Lower lobe of right lung (tissue), 2 donors: ENCODE data around the gene RAPGEF6. TPM values are rescaled to one million over a fixed set of nuclear protein-coding genes. Genes with fewer than 3 reads are reported as not detected.

Experiments
- ATAC-seq, 2 donors: fragments of 200-7000 bp; cut with Tn5 transposase; one replicate each; pipeline ENCODE4 v1.9.1; 2020 to 2022; ENCODE audit warnings: mild to moderate bottlenecking in 2 of 2, moderate library complexity in 2 of 2
- DNase-seq: peaks from one replicate; pipeline ENCODE4 v3.0.0-alpha.2; 2020
- H3K27ac ChIP-seq: fragments of 200-600 bp; one replicate; pipeline ENCODE4 v1.8.0; 2022
- H3K27me3 ChIP-seq: fragments of 200-600 bp; one replicate; pipeline ENCODE4 v1.8.0; 2022; ENCODE audit warnings: low read depth
- H3K36me3 ChIP-seq: fragments of 200-600 bp; one replicate; pipeline ENCODE4 v1.8.0; 2022; ENCODE audit warnings: mild to moderate bottlenecking
- H3K4me1 ChIP-seq: fragments of 200-600 bp; one replicate; pipeline ENCODE4 v1.8.0; 2022
- H3K4me3 ChIP-seq: fragments of 200-600 bp; one replicate; pipeline ENCODE4 v1.8.0; 2022; ENCODE audit warnings: mild to moderate bottlenecking
- H3K9me3 ChIP-seq: fragments of 200-600 bp; one replicate; pipeline ENCODE4 v1.8.0; 2022
- CTCF ChIP-seq: fragments of 200-600 bp; IDR thresholded peaks from one replicate; pipeline ENCODE4 v1.8.0; 2022; ENCODE audit warnings: antibody characterized with exemption, mild to moderate bottlenecking
- intact Hi-C: fragments of 100-400 bp; cut with DNase I; formaldehyde crosslinking; loops from one replicate; pipeline ENCODE4 v1.11.0; 2022
- total RNA-seq: library from RNA; stranded (reverse); fragmentation: NEBNext Ultra II Directional; extraction: Animal tissue kit (Norgen Biotek cat#: 25700); gene quantifications from one replicate; pipeline ENCODE4 v1.2.1, GENCODE V29; 2021
- donor health status: DM: no; HTN: yes; CAD: no; lungs with severe emphysema.

The RAPGEF6 gene
- total RNA-seq, 1 donor from 2014 or later: 21.7 TPM

GRCh38 chr5:131394128-131394527 is 240.9 kb downstream of the RAPGEF6 start:
- Histone ChIP-seq H3K36me3 (peaks cover 57% of the 10 kb centered on the region), H3K9me3 (no peaks in the 10 kb centered on the region), H3K4me3 (no peak overlapping the region), H3K27ac (peak overlapping the region; percentile 22), H3K27me3 (no peaks in the 10 kb centered on the region), H3K4me1 (peaks cover 15% of the 10 kb centered on the region)
- no peak for TF ChIP-seq CTCF
- peak; percentile 80 to 95 for ATAC-seq
- intact Hi-C loops: no loop called here
- no peak for DNase-seq

- H3K27ac ChIP-seq: peak overlapping the region; percentile 22
- no peaks in the 10 kb centered on the region for H3K9me3 ChIP-seq
- no peak for TF ChIP-seq CTCF
- H3K4me3 ChIP-seq: no peak overlapping the region
- intact Hi-C loops: no loop called here
- DNase-seq: no peak
- no peaks in the 10 kb centered on the region for H3K27me3 ChIP-seq
- ATAC-seq: peak in 1 of 2 donors; percentile 35
- H3K4me1 ChIP-seq: peaks cover 15% of the 10 kb centered on the region
- H3K36me3 ChIP-seq: peaks cover 57% of the 10 kb centered on the region
Observed at GRCh38 chr5:131393498-131393968, 241.5 kb downstream of the RAPGEF6 start.

GRCh38 chr5:131392466-131393095 is 242.4 kb downstream of the RAPGEF6 start:
- peaks cover 57% of the 10 kb centered on the region for H3K36me3 ChIP-seq
- no peak overlapping the region for H3K27ac ChIP-seq
- ATAC-seq (no peak), DNase-seq (no peak)
- no peak overlapping the region for H3K4me3 ChIP-seq
- H3K4me1 ChIP-seq: peaks cover 15% of the 10 kb centered on the region
- H3K27me3 ChIP-seq: no peaks in the 10 kb centered on the region
- intact Hi-C loops: no loop called here
- no peak for TF ChIP-seq CTCF
- H3K9me3 ChIP-seq: no peaks in the 10 kb centered on the region

GRCh38 chr5:131389869-131390265 is 245.2 kb downstream of the RAPGEF6 start:
- intact Hi-C loops: no loop called here
- no peak for TF ChIP-seq CTCF
- no peaks in the 10 kb centered on the region for H3K27me3 ChIP-seq
- H3K4me1 ChIP-seq: peaks cover 22% of the 10 kb centered on the region
- ATAC-seq (no peak), DNase-seq (no peak)
- no peaks in the 10 kb centered on the region for H3K9me3 ChIP-seq
- H3K36me3 ChIP-seq: peaks cover 43% of the 10 kb centered on the region
- no peak overlapping the region for H3K4me3 ChIP-seq
- H3K27ac ChIP-seq: no peak overlapping the region

- TF ChIP-seq CTCF: no peak
- Histone ChIP-seq H3K27me3 (no peaks in the 10 kb centered on the region), H3K36me3 (peaks cover 39% of the 10 kb centered on the region), H3K9me3 (no peaks in the 10 kb centered on the region), H3K27ac (no peak overlapping the region), H3K4me3 (no peak overlapping the region), H3K4me1 (peaks cover 19% of the 10 kb centered on the region)
- intact Hi-C loops: no loop called here
- DNase-seq (no peak), ATAC-seq (no peak)
Observed at GRCh38 chr5:131389096-131389868, 245.7 kb downstream of the RAPGEF6 start.
